GM21367 (cell line): ENCODE data around the gene FA2H.

Experiments used
- ATAC-seq: cut with Tn5 transposase; IDR thresholded peaks from one replicate; pipeline ENCODE4 v1.9.1; 2021; ENCODE audit not compliant: unreplicated experiment

The FA2H gene

DNA sequence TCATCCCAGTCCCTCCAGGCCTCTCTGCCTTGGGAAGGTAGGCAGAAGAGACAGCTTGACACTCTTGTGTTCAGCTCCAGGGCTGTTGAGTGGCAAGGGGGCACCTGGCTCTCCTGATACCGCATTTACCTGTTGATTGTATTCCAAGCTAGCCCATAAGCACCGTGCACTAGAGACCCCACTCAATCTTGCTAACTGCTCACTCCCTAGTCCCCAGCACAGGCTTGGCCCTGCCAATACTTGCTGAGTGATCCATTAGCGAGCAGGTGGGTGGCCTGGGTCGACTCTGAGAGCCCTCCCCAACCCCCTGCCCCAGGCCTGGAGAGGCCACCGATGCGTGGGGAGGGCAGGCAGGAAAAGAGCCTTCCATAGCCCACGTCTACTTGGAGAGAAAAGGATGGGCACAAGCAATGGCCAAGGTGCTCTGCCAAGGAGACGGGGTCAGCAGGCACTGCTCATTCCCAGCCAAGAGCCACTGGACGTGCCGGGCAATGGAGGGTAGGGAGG, 29.5 kb downstream of the FA2H start:
- ATAC-seq = no peak

DNA sequence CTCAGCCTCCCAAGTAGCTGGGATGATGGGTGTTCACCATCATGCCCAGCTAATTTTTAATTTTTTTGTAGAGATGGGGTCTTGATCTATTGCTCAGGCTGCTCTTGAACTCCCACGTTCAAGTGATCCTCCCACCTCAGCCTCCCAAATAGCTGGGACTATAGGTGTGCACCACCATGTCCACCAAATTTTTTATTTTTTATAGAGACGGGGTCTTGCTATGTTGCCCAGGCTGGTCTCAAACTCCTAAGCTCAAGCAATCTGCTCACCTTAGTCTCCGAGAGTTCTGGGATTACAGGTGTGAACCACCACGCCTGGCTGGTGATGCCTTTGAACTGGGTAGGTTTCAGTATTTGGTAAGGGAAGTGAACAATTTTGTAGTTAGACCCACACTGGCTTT, 30.1 kb downstream of the FA2H start:
- no peak for ATAC-seq

DNA sequence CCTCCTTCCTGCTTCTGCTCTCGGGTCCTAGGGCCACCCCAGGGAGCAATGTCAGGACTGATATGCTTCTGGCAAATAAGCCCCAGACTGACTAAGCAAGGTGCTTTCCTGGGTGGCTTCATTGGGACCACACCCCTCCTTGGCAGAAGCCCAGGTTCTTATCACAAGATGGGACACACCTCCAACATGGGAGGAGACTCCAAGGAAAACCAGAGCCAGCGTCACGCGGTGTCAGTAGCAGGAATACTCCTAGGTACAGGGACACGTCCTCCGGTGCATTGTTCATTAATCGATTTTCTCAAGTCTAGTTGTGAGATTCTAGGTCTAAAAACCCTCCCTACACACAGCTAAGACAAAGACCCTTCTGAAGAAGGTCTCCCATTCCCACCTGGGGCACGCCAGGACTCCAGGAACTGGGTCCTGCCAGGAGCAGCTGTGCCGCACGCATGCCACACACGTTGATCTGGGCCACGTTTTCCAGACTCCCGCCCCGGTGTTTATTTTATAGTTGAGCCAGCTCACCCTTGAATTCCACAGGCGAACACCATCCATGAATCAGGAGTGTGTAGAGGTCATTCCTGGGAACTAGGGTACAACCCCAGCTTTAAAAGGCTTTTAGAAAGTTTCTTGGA, 30.8 kb downstream of the FA2H start:
- no peak for ATAC-seq

DNA sequence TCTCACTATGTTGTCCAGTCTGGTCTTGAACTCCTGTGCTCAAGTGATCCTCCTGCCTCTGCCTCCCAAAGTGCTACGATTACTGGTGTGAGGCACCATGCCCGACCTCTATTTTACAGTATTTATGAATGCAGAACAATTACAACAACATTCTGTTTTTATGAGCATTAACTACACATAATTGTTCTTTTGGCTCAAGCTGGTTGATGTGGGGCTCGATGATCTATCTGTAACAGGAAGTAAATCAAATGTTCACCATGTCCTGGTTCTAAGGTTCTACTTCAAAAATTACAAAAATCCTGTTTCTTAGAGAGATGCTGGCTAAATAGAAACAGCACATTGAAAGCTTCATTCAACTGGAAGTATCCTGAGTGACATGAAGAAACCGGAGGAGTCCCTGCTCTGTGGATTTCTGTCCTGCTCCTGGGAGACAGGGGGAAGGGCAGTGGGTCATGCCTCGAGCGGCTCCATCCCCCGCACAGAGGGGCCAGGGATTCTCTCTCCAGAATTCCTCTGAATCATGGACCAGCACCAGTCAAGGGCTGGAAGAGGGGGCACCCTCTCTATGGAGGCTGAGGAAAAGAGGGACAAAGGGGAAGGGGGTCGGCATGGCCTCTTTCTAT, 31.5 kb downstream of the FA2H start:
- ATAC-seq = no peak

DNA sequence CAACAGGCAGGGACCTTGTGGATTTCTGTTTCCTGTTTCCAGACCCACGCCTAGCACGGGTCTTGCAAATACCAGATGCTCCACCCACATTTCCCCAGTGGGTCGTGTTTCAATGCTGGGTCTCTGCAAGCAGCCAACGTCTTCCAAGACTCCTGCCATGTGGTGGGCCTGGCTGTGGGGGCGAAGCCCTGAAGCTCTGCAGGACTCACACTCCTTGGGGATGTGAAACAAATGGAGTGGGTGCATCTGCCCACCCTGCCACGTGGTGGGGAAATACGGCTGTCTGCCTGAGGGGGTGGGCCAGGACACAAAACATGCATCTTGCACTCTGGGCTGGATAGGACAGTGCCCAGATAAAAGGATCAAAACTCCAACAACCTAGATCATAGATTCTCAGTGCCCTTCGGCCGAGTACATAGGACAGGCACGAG, 32.6 kb downstream of the FA2H start:
- ATAC-seq = no peak

DNA sequence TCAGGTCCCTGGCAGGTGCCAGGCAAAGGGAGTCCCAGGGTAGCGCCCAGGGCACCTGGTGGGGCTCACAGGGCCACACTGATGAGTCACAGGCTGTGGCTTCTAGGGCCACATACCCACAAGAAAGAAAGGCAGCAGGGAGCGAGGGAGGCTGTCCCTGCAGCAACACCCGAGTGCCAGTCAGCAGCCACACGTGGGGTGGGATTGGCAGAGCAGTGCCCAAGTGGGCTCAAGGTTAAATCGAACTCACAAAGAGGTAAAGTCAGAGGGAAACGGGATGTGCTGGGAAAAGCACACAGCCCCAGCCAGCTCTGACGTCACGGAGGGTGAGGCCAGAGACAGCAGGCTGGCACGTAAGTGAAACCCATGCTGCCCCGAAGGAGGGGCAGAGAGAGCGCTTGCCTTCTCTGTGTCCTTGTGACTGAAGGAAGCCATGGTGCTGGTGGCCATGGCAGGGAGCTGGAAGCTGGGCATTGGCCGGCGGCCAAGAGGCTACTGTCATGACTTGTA, 33.8 kb downstream of the FA2H start:
- no peak for ATAC-seq

DNA sequence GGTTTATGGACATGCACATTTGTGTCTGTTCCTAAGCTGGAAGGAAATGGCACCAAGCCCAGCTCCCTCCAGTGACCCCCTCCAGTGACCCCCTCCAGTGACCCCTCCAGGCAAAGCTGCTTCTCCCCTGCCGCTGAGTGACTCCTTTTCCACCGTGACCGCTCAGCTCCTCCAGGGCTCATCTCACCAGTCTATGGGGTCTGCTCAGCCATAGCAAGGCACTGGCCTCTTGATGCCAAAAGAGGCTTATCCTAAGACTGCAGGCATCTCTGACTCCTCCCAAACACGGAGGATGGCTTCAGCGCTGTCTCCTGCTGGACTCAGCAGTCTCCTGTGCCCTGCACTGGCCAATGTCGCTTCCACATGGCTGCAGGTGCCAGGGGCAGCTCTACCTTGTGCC, 35.3 kb downstream of the FA2H start:
- ATAC-seq = no peak

DNA sequence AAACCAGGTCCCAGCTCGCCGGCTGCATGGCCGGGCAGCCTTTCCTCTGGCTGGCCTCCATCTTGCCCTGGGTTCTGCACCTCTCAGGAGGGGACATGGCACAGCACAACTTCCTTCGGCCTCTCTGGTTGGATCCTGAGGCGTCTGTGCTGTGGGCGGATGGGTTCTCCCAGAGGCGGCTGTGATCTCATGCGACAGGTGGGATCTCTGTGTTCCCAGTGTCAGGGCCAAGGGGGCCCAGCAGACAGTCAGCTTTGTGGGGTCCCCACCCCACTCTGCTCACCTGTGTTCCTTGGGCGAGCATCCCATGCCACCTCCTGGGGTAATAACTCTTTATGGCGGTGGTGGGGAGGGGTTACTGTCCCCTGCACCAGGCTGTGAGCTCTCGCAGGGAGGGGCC, 35.8 kb downstream of the FA2H start:
- no peak for ATAC-seq

DNA sequence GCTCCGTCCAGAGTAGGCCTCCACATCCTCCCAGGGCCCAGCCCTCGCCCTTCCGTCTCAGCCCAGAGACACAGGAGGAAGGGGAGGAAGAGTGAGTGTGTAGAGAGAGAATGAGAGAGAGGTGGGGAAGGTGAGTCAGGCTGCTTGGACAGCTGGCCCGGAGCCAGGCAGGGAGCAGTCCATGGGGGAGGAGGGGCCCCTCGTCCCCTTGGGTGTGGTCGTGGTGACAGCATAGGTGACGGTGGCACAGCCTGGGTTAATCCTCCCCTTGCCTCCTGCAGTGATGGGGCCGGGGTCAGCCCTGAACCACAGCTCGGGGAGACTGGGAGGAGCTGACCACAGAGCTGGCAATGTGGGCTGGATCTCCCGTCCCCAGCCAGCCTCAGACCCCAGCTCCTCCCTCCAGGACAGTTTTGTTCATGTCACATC, 36.5 kb downstream of the FA2H start:
- ATAC-seq = no peak

DNA sequence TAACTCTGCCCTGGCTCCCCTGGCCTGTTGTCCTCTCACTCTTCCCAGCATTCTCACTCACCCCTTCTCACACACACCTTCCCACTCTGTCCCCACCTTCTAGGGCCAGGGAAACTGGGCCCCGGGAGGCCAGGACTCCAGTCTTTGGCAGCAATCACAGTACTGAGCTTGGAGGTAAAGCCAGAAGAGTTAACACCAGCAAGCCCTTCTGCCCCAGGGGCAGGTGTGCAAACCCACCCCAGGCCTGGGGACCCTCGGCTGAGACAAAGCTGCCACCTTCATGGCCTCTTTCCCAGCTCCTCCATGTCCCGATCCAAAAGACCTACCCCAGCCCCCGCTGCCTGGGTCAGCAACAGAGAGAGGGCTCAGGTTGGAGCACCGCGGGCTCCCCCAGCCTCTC, 37.1 kb downstream of the FA2H start:
- ATAC-seq = no peak

DNA sequence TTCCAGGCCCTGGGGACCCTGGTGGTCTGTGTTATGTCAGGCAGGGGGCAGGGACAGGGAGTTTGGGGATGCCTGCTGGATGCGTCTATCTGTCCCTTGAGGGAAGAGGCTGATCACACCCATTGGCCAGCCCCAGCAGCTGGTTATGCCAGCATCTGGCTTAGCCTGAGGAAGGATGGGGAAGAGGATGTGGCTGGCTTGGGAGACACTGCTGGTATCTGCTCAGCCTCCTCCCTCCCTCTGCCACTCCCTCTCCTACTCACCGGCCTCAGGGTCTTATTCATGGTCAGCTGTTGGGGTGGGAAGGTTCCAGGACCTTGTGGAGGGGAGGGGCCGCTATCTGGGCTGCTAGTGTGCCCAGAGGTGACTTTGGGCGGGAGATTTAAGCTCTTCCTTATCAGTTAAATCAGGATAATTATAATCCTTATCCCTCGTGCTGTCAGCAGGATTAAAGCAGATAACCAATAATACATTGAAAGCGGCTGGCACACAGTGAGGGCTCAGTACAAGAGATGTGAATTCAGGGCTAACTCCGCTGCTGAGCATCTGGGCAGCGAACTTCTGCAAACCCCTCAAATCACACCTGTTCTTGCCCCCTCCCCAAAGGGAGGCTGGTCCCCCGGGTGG, 38.0 kb downstream of the FA2H start:
- no peak for ATAC-seq

DNA sequence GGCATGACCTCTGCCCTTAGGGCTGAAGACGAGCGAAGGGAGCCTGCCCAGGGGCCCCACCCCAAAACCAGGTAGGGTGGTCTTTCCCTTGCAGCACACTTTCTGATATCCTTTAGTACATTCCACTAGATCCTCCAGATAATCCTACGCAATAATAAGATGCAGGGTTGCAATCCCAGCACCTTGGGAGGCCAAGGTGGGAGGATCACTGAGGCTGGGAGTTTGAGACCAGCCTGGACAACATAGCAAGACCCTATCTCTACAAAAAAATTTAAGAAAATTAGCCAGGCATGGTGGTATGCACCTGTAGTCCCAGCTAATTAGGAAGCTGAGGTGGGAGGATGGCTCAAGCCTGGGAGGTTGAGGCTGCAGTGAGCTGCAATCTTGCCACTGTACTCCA, 39.1 kb downstream of the FA2H start:
- no peak for ATAC-seq

DNA sequence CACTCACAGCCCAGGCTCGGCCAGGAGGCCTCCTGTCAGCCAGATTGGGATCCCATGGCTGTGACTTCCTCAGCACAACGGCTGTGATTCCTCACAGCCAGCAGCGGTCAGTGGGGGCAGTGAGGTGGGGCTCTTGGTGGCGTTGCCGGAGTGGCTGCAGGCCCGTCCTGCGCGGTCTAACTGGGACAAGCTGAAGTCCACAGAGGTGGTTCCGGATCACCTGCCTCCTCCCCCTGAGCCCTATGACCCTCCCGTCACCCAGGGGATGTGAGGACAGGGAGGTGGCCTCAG, 39.5 kb downstream of the FA2H start:
- no peak for ATAC-seq

DNA sequence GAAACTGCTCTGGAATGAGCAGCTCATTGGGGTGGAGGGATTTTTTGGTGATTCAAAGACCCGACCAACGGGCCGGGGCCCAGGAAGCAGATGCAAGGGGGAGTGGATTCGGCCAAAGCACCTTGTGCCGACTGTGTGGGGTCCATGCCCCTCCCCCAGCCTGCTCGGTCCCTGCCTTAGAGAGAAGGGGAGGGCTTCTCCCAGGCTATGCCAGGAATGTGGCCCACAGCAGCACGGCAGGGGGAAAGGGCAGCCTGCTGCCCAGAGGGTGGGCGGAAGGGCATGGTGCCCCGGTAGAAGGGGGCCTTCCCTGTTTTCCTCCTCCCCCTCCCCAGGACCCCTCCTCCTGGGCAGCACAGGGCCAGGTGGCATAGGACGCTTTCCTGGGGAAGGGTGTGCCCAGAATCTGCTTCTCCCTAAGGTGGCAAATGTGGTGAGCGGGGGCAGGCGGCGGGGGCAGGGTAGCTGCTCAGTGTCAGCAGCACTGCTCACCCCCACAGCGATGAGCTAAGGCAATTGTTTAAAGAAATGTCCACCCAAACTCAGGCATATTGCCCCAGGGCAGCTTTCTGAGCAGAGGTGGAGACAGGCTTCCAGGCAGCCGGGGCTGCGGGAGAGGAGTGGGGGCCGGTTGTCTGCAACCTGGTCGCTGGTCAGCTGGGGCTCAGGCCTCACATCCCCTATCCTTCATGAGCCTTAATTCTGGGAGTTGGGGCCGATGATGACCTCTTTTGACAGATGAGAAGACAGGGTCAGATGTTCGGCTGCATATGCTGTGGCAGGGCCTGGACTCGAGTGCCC, 40.1 kb downstream of the FA2H start:
- ATAC-seq = no peak

DNA sequence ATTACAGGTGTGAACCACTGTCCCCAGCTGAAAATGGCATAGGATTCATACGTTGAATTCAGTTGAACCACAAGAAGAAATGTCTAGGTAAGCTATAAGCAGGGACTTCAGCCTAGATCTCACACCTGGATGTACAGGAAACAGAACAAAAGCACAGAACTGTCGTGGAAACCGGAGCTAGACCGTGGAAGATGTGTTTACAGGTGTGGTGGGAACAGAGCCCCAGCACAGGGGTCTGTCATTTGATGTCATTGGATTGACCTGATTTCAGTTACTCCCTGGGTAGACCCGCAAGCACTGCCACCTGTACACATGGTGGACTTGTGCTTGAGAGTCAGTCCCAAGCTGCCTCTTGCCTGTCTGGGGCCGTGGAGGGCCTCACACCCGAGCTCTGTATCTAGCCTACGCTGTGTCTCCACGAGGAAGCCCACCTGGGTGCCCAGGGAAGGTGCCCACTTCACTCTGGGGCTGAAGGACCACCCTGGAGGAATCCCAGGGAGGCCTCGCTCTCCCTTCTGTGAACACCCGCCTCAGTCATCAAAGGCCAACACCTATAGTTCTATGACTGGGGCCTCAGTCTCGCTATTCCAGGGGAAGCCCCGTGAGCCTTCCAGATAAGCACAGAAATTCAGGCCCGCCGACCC, 41.8 kb downstream of the FA2H start:
- ATAC-seq = no peak

DNA sequence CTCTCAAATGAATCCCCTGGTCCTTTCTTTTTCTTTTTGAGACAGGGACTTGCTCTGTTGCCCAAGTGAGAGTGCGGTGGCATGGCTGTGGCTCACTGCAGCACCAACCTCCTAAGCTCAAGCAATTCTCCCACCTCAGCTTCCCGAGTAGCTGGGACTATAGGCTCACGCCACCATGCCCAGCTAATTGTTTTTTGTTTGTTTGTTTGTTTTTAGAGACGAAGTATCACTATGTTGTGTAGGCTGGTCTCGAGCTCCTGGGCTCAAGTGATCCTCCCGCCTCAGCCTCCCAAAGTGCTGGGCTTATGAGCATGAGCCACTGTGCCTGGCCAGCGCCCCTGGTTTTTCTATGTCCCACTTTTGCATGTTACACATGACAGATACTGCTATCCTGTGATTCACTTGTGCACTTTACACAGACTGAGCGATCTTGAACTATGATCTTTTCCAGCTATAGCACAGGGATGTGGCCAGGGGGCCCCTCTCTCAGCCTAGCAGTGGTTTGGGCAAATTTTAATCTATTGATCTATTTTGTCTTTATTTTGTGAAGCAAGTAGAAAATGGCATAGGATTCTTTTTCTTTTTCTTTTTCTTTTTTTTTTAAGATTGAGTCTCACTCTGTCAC, 42.7 kb downstream of the FA2H start:
- ATAC-seq = no peak

DNA sequence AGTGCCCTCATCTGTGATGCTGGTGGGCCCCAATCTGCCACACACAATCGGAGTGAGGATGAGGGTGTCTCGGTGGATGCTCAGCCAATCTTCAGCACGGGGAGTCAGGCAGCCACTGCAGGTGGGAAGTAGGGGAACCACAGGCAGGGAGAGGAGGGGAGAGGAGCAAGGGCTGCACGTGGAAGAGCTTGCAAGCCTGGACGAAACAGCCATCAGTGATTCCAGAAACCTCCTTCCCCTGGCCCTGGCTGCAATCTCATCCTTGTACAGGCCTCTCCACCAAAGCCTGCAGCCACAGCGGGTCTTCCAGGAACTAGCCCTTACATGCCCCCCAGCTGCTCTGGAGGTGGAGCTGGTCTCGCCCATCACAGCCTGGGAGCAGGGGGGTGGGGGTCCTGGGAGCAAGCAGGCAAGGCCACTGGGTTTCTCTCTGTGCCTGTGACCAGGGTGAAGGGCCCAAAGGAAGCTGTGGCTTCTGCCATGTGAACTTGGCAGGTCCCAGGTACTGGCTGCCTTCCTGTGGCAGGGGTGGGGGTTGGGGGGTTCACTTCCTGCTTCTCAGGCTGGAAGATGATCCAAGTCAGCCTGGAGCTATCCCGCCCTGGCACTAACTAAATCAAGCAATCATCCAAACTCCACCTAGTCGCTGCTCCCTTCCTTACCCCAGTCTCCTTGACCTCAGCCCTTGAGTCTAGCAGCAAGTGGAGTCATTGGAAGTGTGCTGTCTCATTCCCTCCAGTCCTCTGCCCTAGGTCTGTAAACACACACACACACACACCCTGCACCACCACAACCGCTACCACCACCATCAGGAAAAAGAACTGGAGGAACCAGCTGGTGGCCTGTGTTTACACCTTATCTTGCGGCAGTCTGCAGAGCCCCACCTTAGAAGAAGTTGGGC, 44.6 kb downstream of the FA2H start:
- ATAC-seq = no peak

DNA sequence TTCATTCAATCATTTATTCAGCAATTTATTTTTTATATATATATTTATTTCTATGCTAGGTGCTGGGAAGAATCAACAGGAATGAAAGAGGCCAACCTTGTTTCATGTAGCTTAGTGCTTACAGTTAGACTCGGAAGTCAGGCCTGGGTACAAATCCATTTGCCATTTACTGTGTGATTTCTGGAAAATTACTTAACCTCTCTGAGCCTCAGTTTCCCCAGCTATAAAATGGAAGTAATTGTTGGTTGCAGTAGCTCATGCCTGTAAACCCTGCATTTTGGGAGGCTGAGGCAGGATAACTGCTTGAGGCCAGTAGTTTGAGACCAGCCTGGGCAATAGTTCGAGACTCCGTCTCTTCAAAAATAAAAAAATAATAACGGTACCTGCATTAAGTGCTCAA, 46.7 kb downstream of the FA2H start:
- no peak for ATAC-seq

DNA sequence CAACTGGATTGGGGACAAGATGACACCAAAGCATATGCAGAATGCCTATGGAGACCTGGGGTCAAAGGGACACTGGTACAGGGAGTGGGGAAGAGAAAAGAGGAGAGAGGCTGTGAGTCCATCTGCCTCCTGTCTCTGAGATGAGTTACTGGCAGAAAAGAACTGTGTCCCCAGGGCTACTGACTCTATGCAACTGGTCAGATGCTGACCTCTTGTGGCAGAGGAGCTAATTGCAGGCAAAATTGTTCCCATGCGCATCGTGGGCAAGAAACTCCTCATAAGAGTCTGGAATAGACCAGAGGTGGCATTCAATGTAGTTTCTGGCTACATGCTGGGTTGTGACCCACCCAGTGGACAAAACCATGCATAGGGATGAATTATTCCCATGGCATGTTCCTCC, 47.9 kb downstream of the FA2H start:
- no peak for ATAC-seq
